GM19238 (cell line): ENCODE measurements around the gene CHMP1A.
A peak's percentile ranks its signal among the peaks of the same experiment; 100 is the strongest.
"Not testable (repeated sequence)": the region's sequence is repeated elsewhere in the genome, so short reads cannot be mapped to it uniquely, and the experiment has no call there.

Source experiments
- DNase-seq: peaks from one replicate; pipeline ENCODE4 v3.0.0; 2011; ENCODE audit warnings: low spot score; ENCODE audit not compliant: insufficient read length

CHMP1A gene

DNA sequence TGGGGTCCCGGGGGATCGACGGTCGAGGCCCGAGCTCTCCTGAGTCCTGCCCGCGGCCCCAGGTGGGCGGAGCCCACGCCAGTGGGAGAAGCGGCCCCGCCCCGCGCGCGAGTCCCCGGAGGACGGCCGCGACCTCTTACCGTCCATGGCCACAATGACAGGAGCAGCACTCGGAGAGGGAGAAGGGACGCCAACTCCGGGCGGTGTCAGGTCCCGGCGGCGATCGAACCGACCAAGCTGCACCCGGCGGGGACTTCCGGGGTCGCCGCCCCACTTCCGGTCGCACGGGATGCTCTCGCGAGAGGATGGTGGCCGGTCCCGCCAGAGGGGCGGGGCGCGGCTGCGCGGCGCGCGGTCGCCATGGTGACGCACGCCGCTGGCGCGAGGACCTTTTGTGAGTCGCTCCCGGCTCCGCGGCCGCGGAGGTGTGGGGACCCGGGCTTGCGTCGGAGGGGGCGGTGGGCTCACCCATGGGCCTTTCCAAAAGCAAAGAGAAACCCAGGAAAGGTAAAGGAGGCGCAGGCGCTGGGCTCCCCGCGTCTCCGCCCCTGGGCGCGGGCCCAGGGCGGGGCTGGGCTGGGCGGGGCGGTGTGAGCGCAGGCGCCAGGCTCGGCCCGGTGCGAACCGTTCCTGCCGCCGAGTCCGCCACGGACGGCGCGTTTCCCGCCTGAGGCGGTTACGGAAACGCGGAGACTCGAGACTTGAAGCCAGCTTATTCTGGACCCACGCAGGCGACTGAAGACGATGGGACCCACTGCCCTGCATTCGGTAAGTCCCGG lies at the start of gene CHMP1A, which contains the start of gene SPATA33:
CHMP1A (minus strand) TSS at position 267 of the 779 bp plus-strand sequence; CDS start at position 147, 120 bp downstream.
SPATA33 (plus strand) TSS at position 395 of the 779 bp plus-strand sequence; CDS start at position 471, 76 bp downstream.
- peak; percentile 99 for DNase-seq

GRCh38 chr16:89706518-89707260 lies 49.2 kb upstream of the CHMP1A start:
- no peak for DNase-seq

GRCh38 chr16:89705006-89705405 lies 47.5 kb upstream of the CHMP1A start:
- DNase-seq, result no peak

DNA sequence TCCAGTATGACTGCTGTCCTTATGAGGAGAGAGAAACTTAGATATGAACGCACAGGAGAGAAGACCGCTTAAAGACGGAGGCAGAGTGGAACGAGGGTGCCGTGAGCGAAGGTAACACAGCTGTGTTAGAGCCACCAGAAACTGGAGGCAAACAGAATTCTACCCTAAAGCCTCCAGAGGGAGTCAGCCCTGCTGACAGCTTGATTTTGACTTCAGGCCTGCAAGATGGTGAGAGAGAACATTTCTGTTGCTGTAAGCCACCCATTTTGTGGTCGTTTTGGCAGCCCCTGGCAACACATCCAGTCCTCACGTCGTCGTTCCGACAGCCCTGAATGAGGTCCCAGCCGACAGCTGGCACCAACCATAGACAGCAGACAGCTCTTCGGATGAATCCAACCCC lies 46.8 kb upstream of the CHMP1A start:
- DNase-seq, result no peak

DNA sequence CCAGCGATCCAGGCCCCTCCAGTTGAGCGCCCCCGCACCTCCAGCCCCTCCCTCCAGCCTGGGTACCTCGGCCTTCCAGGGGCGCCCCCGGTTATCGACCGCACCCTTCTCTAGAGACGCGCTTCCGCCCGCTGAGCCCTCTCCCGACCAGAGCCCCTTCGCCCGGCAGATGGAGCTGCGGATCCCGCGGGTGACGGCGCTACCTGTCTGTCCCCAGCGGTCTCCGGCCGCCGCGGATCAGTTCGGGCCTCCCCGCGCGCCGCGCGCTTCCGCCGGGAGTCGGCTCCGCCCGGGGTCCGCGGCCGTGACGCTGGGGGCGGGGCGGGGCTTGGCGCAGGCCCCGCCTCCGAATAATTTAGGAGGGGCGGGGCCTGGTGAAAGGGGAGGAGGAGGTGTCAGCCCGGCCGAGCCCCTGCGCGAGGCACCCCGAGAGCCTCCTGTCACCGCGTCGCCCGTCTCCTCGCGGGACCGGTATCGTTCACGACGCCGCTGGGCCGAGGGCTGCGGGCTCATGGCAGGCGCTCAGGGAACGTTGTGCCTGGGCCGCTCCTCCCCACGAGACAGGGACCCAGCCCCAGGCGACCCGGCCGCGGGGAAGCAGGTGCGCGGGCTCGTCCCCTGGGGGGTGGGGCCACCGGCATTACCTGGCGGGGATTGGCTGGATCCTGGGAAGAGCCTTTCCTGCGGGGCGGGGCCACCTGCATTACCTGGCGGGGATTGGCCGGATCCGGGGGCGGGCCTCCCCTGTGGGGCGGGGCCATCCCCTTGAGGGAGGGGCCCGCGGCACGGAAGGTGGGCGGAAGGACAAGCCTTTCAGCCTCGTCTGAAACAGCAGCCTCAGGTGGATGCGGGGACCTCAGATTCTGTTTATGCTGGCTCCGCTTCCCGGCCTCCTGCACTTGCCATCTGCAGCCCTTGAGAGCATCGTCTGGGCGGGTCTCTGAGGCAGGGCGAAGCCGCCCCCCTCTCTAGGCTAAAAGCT lies 44.2 kb upstream of the CHMP1A start, which contains the start of gene SPATA2L:
SPATA2L (minus strand) TSS at position 281 of the 982 bp plus-strand sequence. CDS start 473 bp downstream, outside the sequence.
- DNase-seq, result peak; percentile 99

DNA sequence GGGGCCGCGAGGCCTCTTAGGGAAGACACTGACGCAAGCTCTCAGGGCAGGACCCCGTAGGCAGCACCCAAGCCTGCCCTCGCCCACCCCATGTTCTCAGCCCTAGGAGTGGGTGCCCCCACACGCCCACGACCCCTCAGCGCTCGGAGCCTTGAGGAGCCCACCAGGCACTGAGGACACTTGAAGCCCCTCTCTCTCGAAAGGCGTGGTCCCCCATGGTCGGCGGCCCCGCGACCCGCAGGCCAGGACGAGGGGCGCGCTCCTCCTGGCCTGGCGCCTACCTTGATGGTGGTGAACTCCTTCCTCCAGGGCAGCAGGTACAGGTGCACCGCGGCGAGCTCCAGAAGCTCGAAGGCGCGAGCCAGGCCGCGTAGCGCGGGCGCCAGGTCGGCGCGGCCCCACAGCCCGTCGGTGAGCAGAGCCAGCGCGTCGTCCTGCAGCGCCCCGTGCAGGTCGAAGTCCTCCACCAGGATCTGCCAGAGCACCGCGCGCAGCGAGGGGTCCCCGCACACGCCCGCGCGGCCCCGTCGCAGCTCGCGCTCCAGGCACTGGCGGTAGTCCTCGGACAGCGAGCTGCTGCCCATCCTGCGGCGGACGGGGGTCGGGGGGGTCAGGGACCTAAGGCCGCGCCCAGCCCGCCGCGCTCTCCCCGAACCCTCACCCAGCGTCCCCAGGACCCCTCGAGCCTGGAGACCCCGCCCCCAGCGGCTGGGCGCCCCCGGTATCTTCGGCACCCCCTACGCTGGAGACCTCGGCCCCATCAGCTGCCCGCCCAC lies 43.3 kb upstream of the CHMP1A start:
- DNase-seq, result no peak

DNA sequence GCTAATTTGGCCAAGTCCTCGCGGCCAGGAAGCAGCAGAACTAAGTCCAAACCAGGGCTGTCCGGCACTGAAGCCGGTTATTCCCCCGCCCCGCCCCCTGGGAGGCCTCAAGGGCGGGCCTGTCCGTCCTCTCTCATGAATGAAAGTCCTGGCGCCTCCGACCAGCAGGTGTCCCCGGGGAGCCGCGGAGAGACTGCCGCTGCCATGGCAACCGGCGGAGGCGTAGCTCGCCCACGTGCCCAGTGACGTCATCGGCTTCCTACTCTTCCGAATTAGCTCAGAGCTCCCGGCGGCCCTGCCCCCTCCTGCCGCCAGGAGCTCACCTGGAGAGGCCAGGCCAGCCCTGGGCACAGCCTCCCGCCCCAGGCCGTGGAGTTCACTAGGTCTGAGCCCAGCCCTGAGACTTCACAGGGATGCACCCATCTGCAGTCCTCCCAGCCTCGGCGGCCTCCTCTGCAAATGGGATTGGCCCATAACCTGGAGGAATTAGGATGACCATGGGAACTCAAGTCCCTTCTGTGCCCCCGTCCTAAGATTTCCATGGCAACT lies 42.7 kb upstream of the CHMP1A start:
- peak; percentile 99 for DNase-seq

- DNase-seq, result not testable (repeated sequence)
Measured at GRCh38 chr16:89699629-89700099, 42.2 kb upstream of the CHMP1A start.

GRCh38 chr16:89698717-89699116 lies 41.2 kb upstream of the CHMP1A start:
- DNase-seq, result not testable (repeated sequence)

GRCh38 chr16:89697616-89698331 lies 40.3 kb upstream of the CHMP1A start:
- no peak for DNase-seq

- no peak for DNase-seq
Measured at GRCh38 chr16:89697161-89697615, 39.7 kb upstream of the CHMP1A start.

GRCh38 chr16:89696670-89697128 lies 39.2 kb upstream of the CHMP1A start:
- peak; percentile 57 for DNase-seq

DNA sequence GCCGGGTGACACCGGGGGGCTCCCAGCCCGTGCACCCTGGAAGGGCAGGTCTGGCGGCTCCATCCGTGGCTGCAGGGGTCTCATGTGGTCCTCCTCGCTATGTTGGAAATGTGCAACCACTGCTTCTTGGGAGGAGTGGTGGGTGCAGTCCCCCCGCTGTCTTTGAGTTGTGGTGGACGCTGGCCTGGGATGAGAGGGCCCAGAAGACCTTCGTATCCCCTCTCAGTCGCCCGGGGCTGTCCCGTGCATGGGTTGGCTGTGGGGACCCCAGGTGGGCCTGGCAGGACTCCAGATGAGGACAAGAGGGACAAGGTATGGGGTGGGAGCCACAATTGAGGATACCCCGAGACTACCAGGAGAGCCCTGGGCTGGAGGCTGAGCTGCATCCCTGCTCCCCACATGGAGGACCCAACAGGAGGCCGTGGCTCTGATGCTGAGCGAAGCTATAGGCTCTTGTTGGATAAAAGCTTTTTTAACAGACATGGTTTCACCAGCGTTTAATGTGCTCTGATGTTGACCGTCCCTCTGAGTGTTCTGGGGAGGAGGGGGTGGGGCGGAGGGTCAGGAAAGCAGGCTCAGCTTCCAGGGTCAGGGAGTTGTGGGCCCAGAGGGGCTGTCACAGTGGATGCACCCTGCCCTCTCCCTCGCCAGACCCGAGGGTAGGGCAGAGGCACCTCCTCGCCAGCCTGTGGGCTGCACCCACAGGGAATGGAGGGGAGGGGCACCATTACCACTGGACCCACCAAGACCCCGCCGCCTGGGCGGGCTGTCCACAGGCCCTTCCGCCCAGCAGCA lies 38.6 kb upstream of the CHMP1A start:
- DNase-seq, result no peak

GRCh38 chr16:89695086-89695874 lies 37.8 kb upstream of the CHMP1A start:
- no peak for DNase-seq

DNA sequence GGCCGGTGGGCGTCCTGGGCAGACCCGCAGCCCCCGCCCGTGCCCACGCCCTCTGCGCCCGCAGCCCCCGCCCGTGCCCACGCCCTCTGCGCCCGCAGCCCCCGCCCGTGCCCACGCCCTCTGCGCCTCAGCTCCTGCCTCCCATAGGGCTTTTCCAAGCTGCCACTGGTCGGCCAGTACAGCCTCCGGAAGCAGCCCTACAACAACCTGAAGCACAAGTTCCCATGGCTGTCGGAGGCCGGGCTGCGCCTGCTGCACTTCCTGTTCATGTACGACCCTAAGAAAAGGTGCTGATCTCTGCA lies 37.2 kb upstream of the CHMP1A start:
- not testable (repeated sequence) for DNase-seq

DNA sequence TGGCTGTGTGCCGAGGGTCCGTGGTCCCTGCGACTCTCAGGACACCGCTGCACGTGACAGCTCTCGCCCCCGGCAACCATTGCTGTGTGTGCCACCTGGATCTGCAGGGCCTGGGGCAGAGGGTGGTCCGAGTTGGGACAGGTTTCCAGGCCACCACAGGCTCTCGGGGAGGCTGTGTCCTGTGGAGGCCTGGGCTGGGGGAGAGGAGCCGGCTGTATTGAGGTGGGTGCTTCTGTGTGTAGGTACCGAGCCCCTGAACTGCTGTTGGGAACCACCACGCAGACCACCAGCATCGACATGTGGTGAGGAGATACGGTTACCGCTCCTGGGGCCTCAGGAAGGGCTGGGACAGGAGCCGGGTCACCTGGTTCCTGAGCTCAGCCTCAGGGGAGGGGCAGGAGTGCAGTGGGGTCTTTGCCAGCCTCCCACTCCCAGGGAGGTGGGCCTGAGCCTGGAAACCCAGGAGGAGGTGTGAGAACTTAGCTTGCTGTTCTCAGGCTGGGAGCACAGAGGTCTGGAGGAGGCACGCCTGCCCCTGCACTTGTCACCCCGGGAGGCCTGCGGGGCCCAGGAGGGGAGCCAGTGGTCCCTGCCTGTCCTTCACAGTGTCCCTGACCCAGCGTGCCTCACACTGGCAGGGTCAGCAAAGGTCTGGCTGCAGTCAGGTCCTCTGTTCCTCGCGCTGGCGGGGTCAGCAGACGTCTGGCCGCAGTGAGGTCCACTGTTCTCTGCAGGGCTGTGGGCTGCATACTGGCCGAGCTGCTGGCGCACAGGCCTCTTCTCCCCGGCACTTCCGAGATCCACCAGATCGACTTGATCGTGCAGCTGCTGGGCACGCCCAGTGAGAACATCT lies 36.6 kb upstream of the CHMP1A start:
- no peak for DNase-seq

DNA sequence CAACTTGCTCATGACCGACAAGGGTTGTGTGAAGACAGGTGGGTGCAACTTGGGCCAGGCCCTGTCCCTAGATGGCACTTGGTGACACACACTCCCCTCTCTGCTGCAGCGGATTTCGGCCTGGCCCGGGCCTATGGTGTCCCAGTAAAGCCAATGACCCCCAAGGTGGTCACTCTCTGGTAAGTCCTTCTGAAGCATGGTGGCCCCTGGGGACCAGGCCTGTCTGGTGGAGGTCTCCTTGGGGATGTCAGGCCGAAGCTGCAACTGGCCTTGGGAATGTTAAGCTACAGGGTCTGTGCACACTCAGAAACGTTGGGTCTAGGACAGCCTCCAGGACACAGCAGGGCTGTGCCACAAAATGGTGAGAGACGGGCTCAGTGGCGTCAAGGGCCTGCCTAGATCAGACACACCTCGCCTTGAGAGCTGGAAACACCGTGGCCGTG lies 35.8 kb upstream of the CHMP1A start:
- no peak for DNase-seq
